ENCODE measurements around the gene ZDHHC14.

ZDHHC14 gene

DNA sequence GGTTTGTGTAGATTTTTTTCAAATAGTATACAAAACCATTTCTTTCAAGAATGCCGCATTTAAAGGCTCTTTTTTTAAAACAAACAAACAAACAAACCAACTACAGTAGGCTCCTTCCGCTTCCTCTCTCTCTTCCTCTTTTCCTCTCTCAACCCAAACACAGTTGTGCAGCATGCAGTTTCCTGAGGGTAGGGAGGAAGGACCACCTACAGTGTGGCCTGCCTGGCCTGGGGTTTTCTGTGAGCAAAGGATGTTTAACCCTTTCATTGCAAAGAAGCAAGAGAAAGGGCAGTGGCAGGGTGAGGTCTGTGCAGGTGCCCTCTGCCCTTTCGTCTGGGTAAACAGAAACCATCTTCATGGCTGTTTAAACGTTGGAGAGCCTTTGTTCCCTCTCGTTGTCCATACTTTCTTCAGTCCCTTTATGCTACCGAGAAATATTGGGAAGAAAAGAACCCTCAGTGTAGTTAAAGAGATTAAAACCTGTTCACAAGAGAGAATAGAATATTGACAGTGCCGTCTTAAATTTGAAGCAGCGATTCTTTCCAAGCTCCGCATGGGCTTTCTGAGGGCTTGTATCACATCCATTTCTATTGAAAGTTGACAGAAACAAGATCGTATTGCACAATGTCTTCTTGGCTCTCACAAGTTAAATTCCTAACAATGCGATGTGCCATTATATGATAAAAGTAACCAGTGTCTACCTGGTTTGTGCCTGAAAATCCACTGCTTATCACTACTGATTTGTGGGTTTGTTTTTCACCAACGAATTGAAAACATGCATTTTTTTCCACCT, 226.5 kb downstream of the ZDHHC14 start:
- Histone ChIP-seq H3K4me3 (ENCODE audit: insufficient read length, low read depth) (no peak overlapping the region), H3K4me1 (ENCODE audit: insufficient read depth, insufficient read length) (peaks cover 6% of the 10 kb centered on the region), H3K9ac (ENCODE audit: insufficient read length, low read depth) (no peak overlapping the region), H3K36me3 (ENCODE audit: insufficient read depth, insufficient read length, low read length) (no peaks in the 10 kb centered on the region), H3K9me3 (ENCODE audit: insufficient read depth, low read length) (no peaks in the 10 kb centered on the region), H3K27me3 (ENCODE audit: insufficient read depth, insufficient read length) (no peaks in the 10 kb centered on the region)
- no peak for DNase-seq (ENCODE audit: low read depth, low spot score)
- TF ChIP-seq ZNF274 (IDR thresholded peaks at IDR 0.05; ENCODE audit: low read depth, low read length) (no peak), SUZ12 (IDR thresholded peaks at IDR 0.05; ENCODE audit: extremely low read depth, insufficient read depth, insufficient read length) (no peak), YY1 (IDR thresholded peaks at IDR 0.05; ENCODE audit: insufficient read depth, insufficient read length) (no peak)

DNA sequence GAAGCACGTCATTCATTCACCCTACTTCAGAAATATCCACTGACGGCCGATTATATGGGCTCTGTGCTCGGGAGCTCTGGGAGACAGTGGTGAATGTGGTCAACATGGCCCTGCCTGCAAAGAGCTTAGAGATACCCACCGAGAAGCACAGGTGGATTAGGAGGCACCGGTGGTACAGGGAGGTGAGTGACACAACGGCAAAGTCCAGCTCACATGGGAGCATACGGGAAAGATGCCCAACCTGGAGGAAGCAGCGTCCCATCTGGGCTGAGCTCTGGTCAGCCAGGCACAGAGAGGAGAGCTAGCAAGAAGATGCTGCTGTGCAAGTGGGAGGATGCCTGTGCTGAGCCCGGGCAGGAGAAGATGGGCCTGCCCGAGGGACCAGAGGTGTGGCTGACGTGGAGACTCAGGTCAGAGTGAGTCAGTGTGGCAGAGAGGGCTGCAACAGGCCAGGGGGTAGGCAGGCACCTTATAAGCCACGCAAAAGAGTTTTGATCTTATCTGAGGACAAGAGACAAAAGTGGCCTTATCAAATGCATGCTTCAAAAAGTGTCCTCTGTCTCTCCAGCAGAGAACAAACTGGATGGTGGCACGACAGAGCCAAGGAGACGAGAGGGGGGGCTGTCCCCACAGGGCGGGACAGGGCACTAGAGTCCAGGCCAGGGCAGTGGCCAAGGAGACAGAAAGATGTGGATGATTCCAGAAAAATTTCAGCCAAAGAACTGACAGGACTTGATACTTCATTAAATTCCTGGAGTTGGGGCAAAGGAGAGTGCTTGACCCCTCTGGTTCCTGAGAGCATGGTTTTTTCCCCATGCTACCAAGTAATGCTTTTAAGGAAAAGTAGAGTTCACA, 227.5 kb downstream of the ZDHHC14 start:
- Histone ChIP-seq H3K9ac (ENCODE audit: insufficient read length, low read depth) (no peak overlapping the region), H3K9me3 (ENCODE audit: insufficient read depth, low read length) (no peaks in the 10 kb centered on the region), H3K4me3 (ENCODE audit: insufficient read length, low read depth) (no peak overlapping the region), H3K27me3 (ENCODE audit: insufficient read depth, insufficient read length) (no peaks in the 10 kb centered on the region), H3K36me3 (ENCODE audit: insufficient read depth, insufficient read length, low read length) (no peaks in the 10 kb centered on the region), H3K4me1 (ENCODE audit: insufficient read depth, insufficient read length) (peaks cover 6% of the 10 kb centered on the region)
- no peak for DNase-seq (ENCODE audit: low read depth, low spot score)
- TF ChIP-seq SUZ12 (IDR thresholded peaks at IDR 0.05; ENCODE audit: extremely low read depth, insufficient read depth, insufficient read length) (no peak), YY1 (IDR thresholded peaks at IDR 0.05; ENCODE audit: insufficient read depth, insufficient read length) (no peak)

DNA sequence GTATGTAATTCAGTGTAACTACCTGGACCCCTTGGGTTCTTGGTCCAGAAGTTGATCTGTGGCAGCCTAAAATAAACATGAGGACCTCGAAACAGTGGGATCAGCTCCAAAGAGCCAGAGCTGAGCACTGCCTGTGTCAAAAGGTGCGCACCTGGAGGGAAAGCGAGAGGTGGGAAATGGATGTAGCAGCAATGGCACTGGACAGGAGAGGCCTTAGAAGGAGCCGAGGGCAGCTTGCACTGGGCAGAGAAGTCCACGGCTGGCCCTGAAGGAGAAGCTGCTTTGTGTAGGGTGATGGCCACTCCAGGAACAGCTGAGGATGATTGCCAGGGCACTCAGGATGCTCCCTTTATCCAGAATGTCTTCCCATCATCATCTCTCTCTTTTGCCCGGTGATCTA, 228.1 kb downstream of the ZDHHC14 start:
- TF ChIP-seq ZNF274 (IDR thresholded peaks at IDR 0.05; ENCODE audit: low read depth, low read length), result no peak
- TF ChIP-seq SUZ12 (IDR thresholded peaks at IDR 0.05; ENCODE audit: extremely low read depth, insufficient read depth, insufficient read length), result no peak
- no peak for TF ChIP-seq YY1 (IDR thresholded peaks at IDR 0.05; ENCODE audit: insufficient read depth, insufficient read length)
- Histone ChIP-seq H3K36me3 (ENCODE audit: insufficient read depth, insufficient read length, low read length) (no peaks in the 10 kb centered on the region), H3K9me3 (ENCODE audit: insufficient read depth, low read length) (no peaks in the 10 kb centered on the region), H3K4me1 (ENCODE audit: insufficient read depth, insufficient read length) (peaks cover 6% of the 10 kb centered on the region), H3K4me3 (ENCODE audit: insufficient read length, low read depth) (no peak overlapping the region), H3K9ac (ENCODE audit: insufficient read length, low read depth) (no peak overlapping the region), H3K27me3 (ENCODE audit: insufficient read depth, insufficient read length) (no peaks in the 10 kb centered on the region)
- no peak for DNase-seq (ENCODE audit: low read depth, low spot score)

DNA sequence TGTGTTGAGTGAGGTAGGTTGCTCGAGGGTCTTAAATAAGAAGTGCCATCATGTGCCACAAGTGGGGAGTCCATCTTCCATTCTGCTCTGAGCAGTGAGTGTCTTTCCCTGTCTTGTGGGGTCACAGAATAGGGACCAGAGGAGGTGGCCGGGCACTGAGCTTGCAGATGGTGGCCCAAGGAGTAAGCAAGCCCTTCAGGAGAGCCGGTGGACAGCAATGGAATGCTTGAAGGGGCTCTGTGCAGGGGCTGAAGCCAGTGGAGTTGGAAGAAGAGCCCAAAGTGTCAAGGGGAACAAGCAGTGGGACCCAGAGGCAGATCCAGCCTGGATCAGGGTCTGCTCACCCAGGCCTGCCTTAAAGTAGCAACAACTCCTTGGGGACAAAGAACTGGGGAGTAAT, 228.6 kb downstream of the ZDHHC14 start:
- no peak for TF ChIP-seq ZNF274 (IDR thresholded peaks at IDR 0.05; ENCODE audit: low read depth, low read length)
- no peak for TF ChIP-seq SUZ12 (IDR thresholded peaks at IDR 0.05; ENCODE audit: extremely low read depth, insufficient read depth, insufficient read length)
- TF ChIP-seq YY1 (IDR thresholded peaks at IDR 0.05; ENCODE audit: insufficient read depth, insufficient read length), result no peak

DNA sequence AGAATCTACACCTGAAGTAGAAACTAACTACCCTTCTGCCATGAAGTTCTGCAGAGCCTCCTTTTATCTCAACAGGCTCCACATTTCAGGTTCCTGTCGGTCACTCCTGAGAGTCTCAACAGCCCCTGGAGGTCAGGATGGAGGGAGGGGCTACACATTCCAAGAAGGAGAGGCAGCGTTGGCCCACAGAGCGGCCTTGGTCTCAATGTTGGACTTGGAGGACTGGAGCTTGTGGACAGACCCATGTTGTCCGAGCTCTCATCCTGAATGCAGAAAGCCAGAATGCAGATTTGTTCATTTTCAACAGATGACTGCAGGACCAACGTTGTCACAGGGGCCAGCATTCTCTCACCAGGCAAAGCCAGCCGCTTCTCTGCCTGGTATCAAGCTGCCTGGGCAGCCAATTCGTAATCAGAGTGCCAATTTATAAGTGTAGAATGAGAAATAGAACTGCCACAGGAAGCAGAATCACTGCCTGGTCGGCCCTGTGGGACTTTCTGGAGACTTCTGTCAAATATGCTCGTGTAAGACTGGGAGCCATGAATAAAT, 229.5 kb downstream of the ZDHHC14 start:
- Histone ChIP-seq H3K36me3 (ENCODE audit: insufficient read depth, insufficient read length, low read length) (no peaks in the 10 kb centered on the region), H3K9ac (ENCODE audit: insufficient read length, low read depth) (no peak overlapping the region), H3K4me3 (ENCODE audit: insufficient read length, low read depth) (no peak overlapping the region), H3K4me1 (ENCODE audit: insufficient read depth, insufficient read length) (peaks cover 6% of the 10 kb centered on the region), H3K9me3 (ENCODE audit: insufficient read depth, low read length) (no peaks in the 10 kb centered on the region), H3K27me3 (ENCODE audit: insufficient read depth, insufficient read length) (no peaks in the 10 kb centered on the region)
- no peak for DNase-seq (ENCODE audit: low read depth, low spot score)
- TF ChIP-seq ZNF274 (IDR thresholded peaks at IDR 0.05; ENCODE audit: low read depth, low read length) (no peak), YY1 (IDR thresholded peaks at IDR 0.05; ENCODE audit: insufficient read depth, insufficient read length) (no peak), SUZ12 (IDR thresholded peaks at IDR 0.05; ENCODE audit: extremely low read depth, insufficient read depth, insufficient read length) (no peak)

More for the DNA sequence above, 228.6 kb downstream of the ZDHHC14 start:
- H3K4me1 ChIP-seq (ENCODE audit: insufficient read depth, insufficient read length), result peaks cover 6% of the 10 kb centered on the region
- H3K9me3 ChIP-seq (ENCODE audit: insufficient read depth, low read length), result no peaks in the 10 kb centered on the region
- H3K4me3 ChIP-seq (ENCODE audit: insufficient read length, low read depth), result no peak overlapping the region
- no peak overlapping the region for H3K9ac ChIP-seq (ENCODE audit: insufficient read length, low read depth)
- H3K27me3 ChIP-seq (ENCODE audit: insufficient read depth, insufficient read length), result no peaks in the 10 kb centered on the region
- H3K36me3 ChIP-seq (ENCODE audit: insufficient read depth, insufficient read length, low read length), result no peaks in the 10 kb centered on the region
- no peak for DNase-seq (ENCODE audit: low read depth, low spot score)

DNA sequence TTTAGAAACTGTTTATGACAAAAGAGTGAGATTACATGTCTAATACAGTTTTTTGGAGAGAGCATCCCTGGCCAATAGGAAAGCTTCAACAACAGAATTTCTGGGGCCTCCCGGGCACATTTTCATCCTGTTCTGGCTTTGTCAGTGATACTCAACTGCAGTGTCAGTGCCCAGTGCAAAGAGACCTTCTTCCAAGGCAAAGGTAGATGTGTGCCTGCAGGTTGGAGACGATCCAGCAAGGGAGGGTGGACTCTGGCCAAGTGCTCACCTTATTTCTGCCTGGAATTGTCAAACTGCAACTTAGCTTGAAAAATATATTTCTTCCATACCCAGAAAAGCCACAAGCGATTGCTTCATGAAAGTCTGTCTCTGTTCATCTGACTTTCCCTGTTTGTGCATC, 230.4 kb downstream of the ZDHHC14 start:
- no peak for TF ChIP-seq ZNF274 (IDR thresholded peaks at IDR 0.05; ENCODE audit: low read depth, low read length)
- no peak for TF ChIP-seq YY1 (IDR thresholded peaks at IDR 0.05; ENCODE audit: insufficient read depth, insufficient read length)
- TF ChIP-seq SUZ12 (IDR thresholded peaks at IDR 0.05; ENCODE audit: extremely low read depth, insufficient read depth, insufficient read length), result no peak
- no peaks in the 10 kb centered on the region for H3K36me3 ChIP-seq (ENCODE audit: insufficient read depth, insufficient read length, low read length)
- no peak overlapping the region for H3K9ac ChIP-seq (ENCODE audit: insufficient read length, low read depth)
- H3K27me3 ChIP-seq (ENCODE audit: insufficient read depth, insufficient read length), result no peaks in the 10 kb centered on the region
- H3K9me3 ChIP-seq (ENCODE audit: insufficient read depth, low read length), result no peaks in the 10 kb centered on the region
- peaks cover 6% of the 10 kb centered on the region for H3K4me1 ChIP-seq (ENCODE audit: insufficient read depth, insufficient read length)
- no peak overlapping the region for H3K4me3 ChIP-seq (ENCODE audit: insufficient read length, low read depth)
- DNase-seq (ENCODE audit: low read depth, low spot score), result no peak

DNA sequence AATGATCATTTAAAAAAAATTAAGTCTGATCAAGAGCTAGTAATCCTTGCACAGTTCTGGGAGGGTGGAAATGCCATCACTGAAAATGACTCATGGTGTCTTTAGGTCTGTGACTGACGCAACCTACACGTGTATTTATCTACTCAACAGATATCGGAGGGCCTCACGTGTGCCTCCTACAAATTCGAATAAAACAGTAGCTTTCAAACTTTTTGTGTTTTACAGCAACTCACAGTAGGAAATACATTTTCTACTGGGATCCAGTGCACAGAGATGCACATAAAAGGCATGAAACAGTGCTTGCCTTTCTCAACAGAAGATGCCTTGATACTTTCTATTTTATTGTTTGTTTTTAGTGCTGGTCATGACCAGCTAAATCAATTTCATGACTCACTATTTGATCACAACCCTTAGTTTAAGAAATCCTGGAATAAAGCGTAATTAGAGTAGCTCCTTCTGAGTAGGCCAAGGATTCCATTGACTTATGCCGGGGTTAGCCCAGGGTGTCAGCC, 232.1 kb downstream of the ZDHHC14 start:
- DNase-seq (ENCODE audit: low read depth, low spot score), result no peak
- peaks cover 4% of the 10 kb centered on the region for H3K4me1 ChIP-seq (ENCODE audit: insufficient read depth, insufficient read length)
- H3K36me3 ChIP-seq (ENCODE audit: insufficient read depth, insufficient read length, low read length), result no peaks in the 10 kb centered on the region
- H3K9me3 ChIP-seq (ENCODE audit: insufficient read depth, low read length), result no peaks in the 10 kb centered on the region
- H3K9ac ChIP-seq (ENCODE audit: insufficient read length, low read depth), result no peak overlapping the region
- TF ChIP-seq ZNF274 (IDR thresholded peaks at IDR 0.05; ENCODE audit: low read depth, low read length), result no peak
- TF ChIP-seq YY1 (IDR thresholded peaks at IDR 0.05; ENCODE audit: insufficient read depth, insufficient read length), result no peak
- TF ChIP-seq SUZ12 (IDR thresholded peaks at IDR 0.05; ENCODE audit: extremely low read depth, insufficient read depth, insufficient read length), result no peak
- H3K27me3 ChIP-seq (ENCODE audit: insufficient read depth, insufficient read length), result no peaks in the 10 kb centered on the region
- H3K4me3 ChIP-seq (ENCODE audit: insufficient read length, low read depth), result no peak overlapping the region
